Bronchial epithelial cell (primary cell): Measurements from ENCODE around the gene SLC37A3. TPM values are rescaled to one million over a fixed set of nuclear protein-coding genes. Genes with fewer than 3 reads are reported as not detected.

ENCODE experiments used
- DNase-seq: peaks from one replicate; pipeline ENCODE4 v3.0.0-alpha.2; 2010; ENCODE audit warnings: low read depth
- FAIRE-seq: peaks from 2 replicates; lab custom pipeline; 2011; peaks lifted over from hg19 to GRCh38; lab: Jason Lieb, UNC
- H3K27me3 ChIP-seq: 2 replicates; pipeline ENCODE4 v1.5.1; 2011; ENCODE audit warnings: low read length; ENCODE audit not compliant: control insufficient read depth, insufficient read depth
- H3K36me3 ChIP-seq: 2 replicates; pipeline ENCODE4 v1.5.1; 2011; ENCODE audit warnings: low read length; ENCODE audit not compliant: control insufficient read depth, insufficient read depth
- H3K4me3 ChIP-seq: 2 replicates; pipeline ENCODE4 v1.5.1; 2011; ENCODE audit warnings: mild to moderate bottlenecking, low read depth, low read length, control low read depth
- total RNA-seq: library from RNA; depleted of rRNA; stranded (reverse); fragments of >200 nt; gene quantifications from 2 replicates; pipeline ENCODE4 v1.2.1, GENCODE V29; 2014
- TF ChIP-seq, protein P1 (sequence below): IDR thresholded peaks from 2 replicates; pipeline ENCODE4 v1.5.1; 2011; ENCODE audit warnings: mild to moderate bottlenecking, moderate library complexity, low read length, control low read depth, inconsistent platforms; ENCODE audit not compliant: insufficient read depth, severe bottlenecking

SLC37A3 gene
- total RNA-seq, 1 donor from 2014 or later = 58.7 TPM

GRCh38 chr7:140294454-140294853 is 103.9 kb downstream of the SLC37A3 start:
- DNase-seq (no peak), FAIRE-seq (no peak)
- Histone ChIP-seq H3K4me3 (no peak overlapping the region), H3K27me3 (no peaks in the 10 kb centered on the region), H3K36me3 (no peaks in the 10 kb centered on the region)
- TF ChIP-seq, protein P1, sequence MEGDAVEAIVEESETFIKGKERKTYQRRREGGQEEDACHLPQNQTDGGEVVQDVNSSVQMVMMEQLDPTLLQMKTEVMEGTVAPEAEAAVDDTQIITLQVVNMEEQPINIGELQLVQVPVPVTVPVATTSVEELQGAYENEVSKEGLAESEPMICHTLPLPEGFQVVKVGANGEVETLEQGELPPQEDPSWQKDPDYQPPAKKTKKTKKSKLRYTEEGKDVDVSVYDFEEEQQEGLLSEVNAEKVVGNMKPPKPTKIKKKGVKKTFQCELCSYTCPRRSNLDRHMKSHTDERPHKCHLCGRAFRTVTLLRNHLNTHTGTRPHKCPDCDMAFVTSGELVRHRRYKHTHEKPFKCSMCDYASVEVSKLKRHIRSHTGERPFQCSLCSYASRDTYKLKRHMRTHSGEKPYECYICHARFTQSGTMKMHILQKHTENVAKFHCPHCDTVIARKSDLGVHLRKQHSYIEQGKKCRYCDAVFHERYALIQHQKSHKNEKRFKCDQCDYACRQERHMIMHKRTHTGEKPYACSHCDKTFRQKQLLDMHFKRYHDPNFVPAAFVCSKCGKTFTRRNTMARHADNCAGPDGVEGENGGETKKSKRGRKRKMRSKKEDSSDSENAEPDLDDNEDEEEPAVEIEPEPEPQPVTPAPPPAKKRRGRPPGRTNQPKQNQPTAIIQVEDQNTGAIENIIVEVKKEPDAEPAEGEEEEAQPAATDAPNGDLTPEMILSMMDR = no peak

DNA sequence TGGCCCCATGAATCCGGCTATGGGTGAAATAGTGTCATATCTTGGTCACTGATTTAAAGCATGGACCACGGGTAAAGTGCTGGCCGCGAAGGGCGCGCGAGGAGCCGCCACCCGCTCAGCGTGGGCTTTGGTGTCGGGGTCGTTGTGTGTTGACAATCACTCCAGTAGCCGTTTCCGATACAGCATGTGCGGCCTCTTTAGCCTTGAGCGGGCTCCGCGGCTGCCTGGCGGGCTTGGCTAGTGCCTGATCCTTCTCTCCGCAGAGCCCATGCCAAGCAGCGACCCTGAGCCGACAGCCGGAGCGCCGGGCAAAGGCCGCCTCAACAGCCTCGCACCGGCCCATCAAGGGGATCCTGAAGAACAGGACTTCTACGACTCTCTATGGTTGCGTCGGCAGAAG is 105.9 kb downstream of the SLC37A3 start:
- Histone ChIP-seq H3K27me3 (no peaks in the 10 kb centered on the region), H3K36me3 (no peaks in the 10 kb centered on the region), H3K4me3 (no peak overlapping the region)
- TF ChIP-seq, protein P1 = no peak
- DNase-seq = no peak
- no peak for FAIRE-seq

GRCh38 chr7:140289804-140290203 is 108.5 kb downstream of the SLC37A3 start:
- FAIRE-seq (no peak), DNase-seq (no peak)
- no peaks in the 10 kb centered on the region for H3K27me3 ChIP-seq
- H3K4me3 ChIP-seq = no peak overlapping the region
- TF ChIP-seq, protein P1 = no peak
- no peaks in the 10 kb centered on the region for H3K36me3 ChIP-seq

GRCh38 chr7:140287988-140288387 is 110.3 kb downstream of the SLC37A3 start:
- DNase-seq (no peak), FAIRE-seq (no peak)
- H3K27me3 ChIP-seq = no peaks in the 10 kb centered on the region
- no peak overlapping the region for H3K4me3 ChIP-seq
- H3K36me3 ChIP-seq = no peaks in the 10 kb centered on the region
- TF ChIP-seq, protein P1 = no peak

- Histone ChIP-seq H3K27me3 (no peaks in the 10 kb centered on the region), H3K36me3 (no peaks in the 10 kb centered on the region), H3K4me3 (no peak overlapping the region)
- FAIRE-seq = no peak
- TF ChIP-seq, protein P1 = no peak
- no peak for DNase-seq
Observed at GRCh38 chr7:140285938-140286337, 112.4 kb downstream of the SLC37A3 start.

DNA sequence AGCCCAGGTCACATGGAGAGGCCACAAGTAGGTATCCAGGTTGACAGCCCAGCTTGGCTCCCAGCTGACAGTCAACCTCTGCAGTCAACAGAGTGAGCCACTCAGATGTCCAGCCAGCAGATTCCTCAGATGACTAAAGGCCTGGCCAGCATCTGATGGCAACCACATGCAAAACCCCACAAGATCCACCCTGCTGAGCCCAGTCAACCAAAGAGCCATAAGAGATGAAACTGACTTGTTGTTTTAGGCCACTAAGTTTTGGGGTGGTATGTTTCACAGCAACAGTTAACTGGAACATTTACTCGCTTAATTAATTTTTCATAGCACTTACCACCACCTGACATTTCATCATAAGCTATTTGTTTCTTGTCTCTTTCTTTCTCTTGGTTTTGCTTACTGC is 114.3 kb downstream of the SLC37A3 start:
- H3K4me3 ChIP-seq = no peak overlapping the region
- H3K36me3 ChIP-seq = no peaks in the 10 kb centered on the region
- DNase-seq = no peak
- FAIRE-seq = no peak
- H3K27me3 ChIP-seq = no peaks in the 10 kb centered on the region
- TF ChIP-seq, protein P1 = no peak

Other genes with a start within 250 kb of the SLC37A3 start
- 14.7 and 22.1 TPM in 2 replicates for gene KDM7A, start 221.5 kb downstream of the SLC37A3 start, total RNA-seq
- not detected in 2 replicates for gene RAB19, start 5.5 kb upstream of the SLC37A3 start, total RNA-seq
- 93.6 and 99.5 TPM in 2 replicates for gene MKRN1, start 81.0 kb upstream of the SLC37A3 start, total RNA-seq
- gene DENND2A, start 242.3 kb upstream of the SLC37A3 start, total RNA-seq = 0.26 TPM in 1 of 2 replicates, not detected in the other